SU-DHL-6 (cell line): ENCODE measurements around the gene SCN4A.

Source experiments
- EZH2phosphoT487 ChIP-seq: fragments of 200-600 bp; sonication (generic), shearing (Covaris generic); conservative IDR thresholded peaks from 2 replicates; pipeline ENCODE4 v1.6.1; 2018; ENCODE audit warnings: mild to moderate bottlenecking, antibody characterized with exemption, low read length, moderate library complexity, mixed read lengths
- TF ChIP-seq, protein P1 (sequence below): fragments of 200-600 bp; sonication (generic); IDR thresholded peaks from one replicate; pipeline ENCODE4 v1.5.1; 2017; ENCODE audit warnings: antibody characterized with exemption, mild to moderate bottlenecking, low read length, moderate library complexity; ENCODE audit not compliant: insufficient read depth, poor library complexity, severe bottlenecking

- TF ChIP-seq, protein P1, sequence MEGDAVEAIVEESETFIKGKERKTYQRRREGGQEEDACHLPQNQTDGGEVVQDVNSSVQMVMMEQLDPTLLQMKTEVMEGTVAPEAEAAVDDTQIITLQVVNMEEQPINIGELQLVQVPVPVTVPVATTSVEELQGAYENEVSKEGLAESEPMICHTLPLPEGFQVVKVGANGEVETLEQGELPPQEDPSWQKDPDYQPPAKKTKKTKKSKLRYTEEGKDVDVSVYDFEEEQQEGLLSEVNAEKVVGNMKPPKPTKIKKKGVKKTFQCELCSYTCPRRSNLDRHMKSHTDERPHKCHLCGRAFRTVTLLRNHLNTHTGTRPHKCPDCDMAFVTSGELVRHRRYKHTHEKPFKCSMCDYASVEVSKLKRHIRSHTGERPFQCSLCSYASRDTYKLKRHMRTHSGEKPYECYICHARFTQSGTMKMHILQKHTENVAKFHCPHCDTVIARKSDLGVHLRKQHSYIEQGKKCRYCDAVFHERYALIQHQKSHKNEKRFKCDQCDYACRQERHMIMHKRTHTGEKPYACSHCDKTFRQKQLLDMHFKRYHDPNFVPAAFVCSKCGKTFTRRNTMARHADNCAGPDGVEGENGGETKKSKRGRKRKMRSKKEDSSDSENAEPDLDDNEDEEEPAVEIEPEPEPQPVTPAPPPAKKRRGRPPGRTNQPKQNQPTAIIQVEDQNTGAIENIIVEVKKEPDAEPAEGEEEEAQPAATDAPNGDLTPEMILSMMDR, result peak; percentile 16
- TF ChIP-seq EZH2phosphoT487, result no peak
These were observed 29.0 kb downstream of the SCN4A start for GRCh38 chr17:63943745-63944144.
